Panc1 (cell line): ENCODE measurements around the gene HOATZ. TPM values are rescaled to one million over a fixed set of nuclear protein-coding genes. Genes with fewer than 3 reads are reported as not detected.

ENCODE experiments used
- ATAC-seq: fragments of 200-7000 bp; cut with Tn5 transposase; 2 replicates; pipeline ENCODE4 v1.9.1; 2020; ENCODE audit warnings: mild to moderate bottlenecking, moderate library complexity
- BruUV-seq: library from RNA; stranded (reverse); fragments of 400-500 nt; replicated peaks from 2 replicates; lab custom pipeline; 2021; lab: Mats Ljungman, UMichigan
- CTCF ChIA-PET: fragments of 300-600 bp; sonication (Branson Sonifier 250); formaldehyde crosslinking; loops from one replicate; lab custom pipeline; 2022; ENCODE audit warnings: antibody characterized with exemption; lab: Charles Lee
- POLR2A ChIA-PET: fragments of 300-600 bp; sonication (Branson Sonifier 250); formaldehyde crosslinking; loops from one replicate; lab custom pipeline; 2022; ENCODE audit warnings: antibody characterized with exemption; lab: Charles Lee
- DNase-seq: peaks from one replicate; pipeline ENCODE4 v3.0.0-alpha.2; 2010; ENCODE audit warnings: low read depth, low spot score
- H3K27ac ChIP-seq: 2 replicates; pipeline ENCODE4 v1.5.1; 2011; ENCODE audit warnings: mild to moderate bottlenecking, low read length, inconsistent platforms
- H3K27me3 ChIP-seq: fragments of 200-500 bp; sonication (Bioruptor generic); 2 replicates; pipeline ENCODE4 v1.6.0; 2014; ENCODE audit warnings: low read length, inconsistent platforms; ENCODE audit not compliant: control insufficient read depth, insufficient read depth
- H3K36me3 ChIP-seq: fragments of 200-500 bp; sonication (Bioruptor generic); 2 replicates; pipeline ENCODE4 v1.5.1; 2014; ENCODE audit warnings: inconsistent platforms, mild to moderate bottlenecking, low read length, moderate library complexity; ENCODE audit not compliant: control insufficient read depth, insufficient read depth
- H3K4me1 ChIP-seq: 2 replicates; pipeline ENCODE4 v1.5.1; 2011; ENCODE audit warnings: inconsistent platforms, mild to moderate bottlenecking, low read length, moderate library complexity; ENCODE audit not compliant: control insufficient read depth, insufficient read depth
- H3K4me3 ChIP-seq, 2 experiments: 2 replicates each; pipeline ENCODE4 v1.5.1; 2011 to 2012; ENCODE audit warnings: low read depth in 2 of 2, low read length in 2 of 2, mild to moderate bottlenecking in 2 of 2, inconsistent platforms in 1 of 2, moderate library complexity in 1 of 2
- H3K9me3 ChIP-seq: fragments of 200-500 bp; sonication (Bioruptor generic); 2 replicates; pipeline ENCODE4 v1.5.1; 2014; ENCODE audit warnings: low read depth, mild to moderate bottlenecking, inconsistent platforms, low read length, moderate library complexity; ENCODE audit not compliant: control insufficient read depth, insufficient read depth
- POLR2AphosphoS5 ChIP-seq: IDR thresholded peaks from 2 replicates; pipeline ENCODE4 v1.6.1; 2012; ENCODE audit warnings: mild to moderate bottlenecking, low read depth, low read length, moderate library complexity
- SIN3A ChIP-seq: IDR thresholded peaks from 2 replicates; pipeline ENCODE4 v1.6.1; 2012; ENCODE audit warnings: low read depth, mild to moderate bottlenecking, low read length, moderate library complexity, borderline replicate concordance; ENCODE audit not compliant: insufficient read depth
- TCF7L2 ChIP-seq: IDR thresholded peaks from 2 replicates; pipeline ENCODE4 v1.6.1; 2011; ENCODE audit warnings: mild to moderate bottlenecking, low read depth, low read length, inconsistent platforms
- in situ Hi-C: cut with HindIII; loops from 2 replicates; pipeline ENCODE4 v1.10.0; 2016; ENCODE audit warnings: low sequenced_read_pairs, low pct_unique_long_range_greater_than_20kb
- intact Hi-C: fragments of 100-400 bp; cut with micrococcal nuclease; formaldehyde crosslinking; loops from one replicate; pipeline ENCODE4 v1.10.0; 2022; ENCODE audit not compliant: unreplicated experiment
- total RNA-seq: library from RNA; stranded (reverse); gene quantifications from one replicate; pipeline ENCODE4 v1.2.1, GENCODE V29; 2021; ENCODE audit not compliant: unreplicated experiment
- TF ChIP-seq, protein P1 (sequence below): fragments of 450-650 bp; IDR thresholded peaks from 2 replicates; pipeline ENCODE4 v1.5.1; 2017; ENCODE audit warnings: mild to moderate bottlenecking
- TF ChIP-seq, protein P2 (sequence below), 2 experiments: IDR thresholded peaks; 2 replicates each; pipeline ENCODE4 v1.6.1; 2011 to 2012; ENCODE audit warnings: low read depth in 2 of 2, control low read depth in 1 of 2, low read length in 1 of 2, mild to moderate bottlenecking in 1 of 2, moderate library complexity in 1 of 2; ENCODE audit not compliant: insufficient read depth in 1 of 2

The HOATZ gene
- total RNA-seq, 1 experiment from 2014 or later, result not detected

DNA sequence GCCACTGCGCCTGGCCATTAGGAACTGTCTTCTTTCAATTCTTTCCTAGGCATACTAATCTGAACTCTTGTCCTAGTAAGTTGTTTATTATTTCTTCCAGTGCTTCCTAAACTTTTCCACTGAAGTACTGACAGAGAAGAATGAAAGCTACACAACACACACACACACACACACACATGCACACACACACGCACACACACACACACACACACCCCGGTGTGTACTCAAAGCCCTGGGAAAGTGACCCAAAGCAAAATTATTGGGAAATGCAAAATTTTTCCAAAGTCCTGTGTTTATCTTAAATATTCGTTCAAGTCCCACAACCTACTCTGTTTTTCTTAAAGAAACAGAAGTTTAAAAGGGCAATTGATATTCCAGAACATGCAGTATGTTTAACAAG, 68.3 kb downstream of the HOATZ start:
- BruUV-seq, result no TSS peak
- H3K9me3 ChIP-seq, result no peaks in the 10 kb centered on the region
- intact Hi-C loops, result no loop called here
- ChIA-PET POLR2A (no interaction called here), CTCF (no interaction called here)
- in situ Hi-C loops, result no loop called here
- H3K4me3 ChIP-seq, result no peak overlapping the region
- ATAC-seq, result no peak
- H3K4me1 ChIP-seq, result no peaks in the 10 kb centered on the region
- H3K36me3 ChIP-seq, result no peaks in the 10 kb centered on the region
- no peak overlapping the region for H3K27ac ChIP-seq
- H3K27me3 ChIP-seq, result no peaks in the 10 kb centered on the region
- DNase-seq, result no peak
- no peak for TF ChIP-seq SIN3A
- TF ChIP-seq TCF7L2, result no peak
- TF ChIP-seq, protein P1, sequence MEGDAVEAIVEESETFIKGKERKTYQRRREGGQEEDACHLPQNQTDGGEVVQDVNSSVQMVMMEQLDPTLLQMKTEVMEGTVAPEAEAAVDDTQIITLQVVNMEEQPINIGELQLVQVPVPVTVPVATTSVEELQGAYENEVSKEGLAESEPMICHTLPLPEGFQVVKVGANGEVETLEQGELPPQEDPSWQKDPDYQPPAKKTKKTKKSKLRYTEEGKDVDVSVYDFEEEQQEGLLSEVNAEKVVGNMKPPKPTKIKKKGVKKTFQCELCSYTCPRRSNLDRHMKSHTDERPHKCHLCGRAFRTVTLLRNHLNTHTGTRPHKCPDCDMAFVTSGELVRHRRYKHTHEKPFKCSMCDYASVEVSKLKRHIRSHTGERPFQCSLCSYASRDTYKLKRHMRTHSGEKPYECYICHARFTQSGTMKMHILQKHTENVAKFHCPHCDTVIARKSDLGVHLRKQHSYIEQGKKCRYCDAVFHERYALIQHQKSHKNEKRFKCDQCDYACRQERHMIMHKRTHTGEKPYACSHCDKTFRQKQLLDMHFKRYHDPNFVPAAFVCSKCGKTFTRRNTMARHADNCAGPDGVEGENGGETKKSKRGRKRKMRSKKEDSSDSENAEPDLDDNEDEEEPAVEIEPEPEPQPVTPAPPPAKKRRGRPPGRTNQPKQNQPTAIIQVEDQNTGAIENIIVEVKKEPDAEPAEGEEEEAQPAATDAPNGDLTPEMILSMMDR, result no peak
- TF ChIP-seq, protein P2, sequence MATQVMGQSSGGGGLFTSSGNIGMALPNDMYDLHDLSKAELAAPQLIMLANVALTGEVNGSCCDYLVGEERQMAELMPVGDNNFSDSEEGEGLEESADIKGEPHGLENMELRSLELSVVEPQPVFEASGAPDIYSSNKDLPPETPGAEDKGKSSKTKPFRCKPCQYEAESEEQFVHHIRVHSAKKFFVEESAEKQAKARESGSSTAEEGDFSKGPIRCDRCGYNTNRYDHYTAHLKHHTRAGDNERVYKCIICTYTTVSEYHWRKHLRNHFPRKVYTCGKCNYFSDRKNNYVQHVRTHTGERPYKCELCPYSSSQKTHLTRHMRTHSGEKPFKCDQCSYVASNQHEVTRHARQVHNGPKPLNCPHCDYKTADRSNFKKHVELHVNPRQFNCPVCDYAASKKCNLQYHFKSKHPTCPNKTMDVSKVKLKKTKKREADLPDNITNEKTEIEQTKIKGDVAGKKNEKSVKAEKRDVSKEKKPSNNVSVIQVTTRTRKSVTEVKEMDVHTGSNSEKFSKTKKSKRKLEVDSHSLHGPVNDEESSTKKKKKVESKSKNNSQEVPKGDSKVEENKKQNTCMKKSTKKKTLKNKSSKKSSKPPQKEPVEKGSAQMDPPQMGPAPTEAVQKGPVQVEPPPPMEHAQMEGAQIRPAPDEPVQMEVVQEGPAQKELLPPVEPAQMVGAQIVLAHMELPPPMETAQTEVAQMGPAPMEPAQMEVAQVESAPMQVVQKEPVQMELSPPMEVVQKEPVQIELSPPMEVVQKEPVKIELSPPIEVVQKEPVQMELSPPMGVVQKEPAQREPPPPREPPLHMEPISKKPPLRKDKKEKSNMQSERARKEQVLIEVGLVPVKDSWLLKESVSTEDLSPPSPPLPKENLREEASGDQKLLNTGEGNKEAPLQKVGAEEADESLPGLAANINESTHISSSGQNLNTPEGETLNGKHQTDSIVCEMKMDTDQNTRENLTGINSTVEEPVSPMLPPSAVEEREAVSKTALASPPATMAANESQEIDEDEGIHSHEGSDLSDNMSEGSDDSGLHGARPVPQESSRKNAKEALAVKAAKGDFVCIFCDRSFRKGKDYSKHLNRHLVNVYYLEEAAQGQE (IDR thresholded peaks at IDR 0.05; ENCODE audit: insufficient read depth in 1 of 2, low read depth in 2 of 2, low read length in 1 of 2), result no peak

DNA sequence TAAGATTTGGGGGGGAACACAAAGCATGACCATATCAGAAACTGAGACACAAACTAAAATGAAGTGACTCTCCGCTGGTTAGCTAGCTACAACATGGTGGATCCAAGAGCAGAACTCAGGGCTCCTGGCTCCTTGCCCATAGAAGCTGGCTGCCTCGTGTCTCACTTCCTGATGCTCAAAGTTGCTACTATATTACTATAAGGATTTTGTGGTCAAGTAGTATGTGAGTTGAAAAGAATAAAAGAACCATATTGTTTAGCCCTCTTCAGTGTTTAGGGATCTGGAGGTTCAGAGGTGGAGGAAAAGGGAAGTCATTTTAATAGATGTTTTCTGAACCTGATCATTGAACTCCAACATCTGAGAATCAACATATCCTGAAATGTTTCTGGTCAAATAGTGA, 70.8 kb downstream of the HOATZ start:
- intact Hi-C loops, result loop anchor here (5.0 kb wide), 1 partner anchor 192 kb away; no protein-coding TSS in a partner anchor

More for the DNA sequence above, 70.8 kb downstream of the HOATZ start:
- DNase-seq (no peak), ATAC-seq (no peak)
- H3K4me3 ChIP-seq, result no peak overlapping the region
- in situ Hi-C loops, result no loop called here
- H3K27me3 ChIP-seq, result no peaks in the 10 kb centered on the region
- ChIA-PET CTCF (no interaction called here), POLR2A (no interaction called here)
- no peaks in the 10 kb centered on the region for H3K4me1 ChIP-seq
- no peaks in the 10 kb centered on the region for H3K36me3 ChIP-seq
- BruUV-seq, result no TSS peak
- no peak overlapping the region for H3K27ac ChIP-seq
- H3K9me3 ChIP-seq, result no peaks in the 10 kb centered on the region
- TF ChIP-seq SIN3A (no peak), TCF7L2 (no peak), POLR2AphosphoS5 (no peak)
- TF ChIP-seq, protein P1, result no peak
- TF ChIP-seq, protein P2 (IDR thresholded peaks at IDR 0.05; ENCODE audit: insufficient read depth in 1 of 2, low read depth in 2 of 2, low read length in 1 of 2), result no peak
